HG03064 (cell line): ENCODE measurements around the gene NANP.
"Not testable (repeated sequence)": the region's sequence is repeated elsewhere in the genome, so short reads cannot be mapped to it uniquely, and the experiment has no call there.

Experiments
- ATAC-seq: cut with Tn5 transposase; IDR thresholded peaks from one replicate; pipeline ENCODE4 v1.9.1; 2021; ENCODE audit warnings: low read depth; ENCODE audit not compliant: unreplicated experiment

The NANP gene

DNA sequence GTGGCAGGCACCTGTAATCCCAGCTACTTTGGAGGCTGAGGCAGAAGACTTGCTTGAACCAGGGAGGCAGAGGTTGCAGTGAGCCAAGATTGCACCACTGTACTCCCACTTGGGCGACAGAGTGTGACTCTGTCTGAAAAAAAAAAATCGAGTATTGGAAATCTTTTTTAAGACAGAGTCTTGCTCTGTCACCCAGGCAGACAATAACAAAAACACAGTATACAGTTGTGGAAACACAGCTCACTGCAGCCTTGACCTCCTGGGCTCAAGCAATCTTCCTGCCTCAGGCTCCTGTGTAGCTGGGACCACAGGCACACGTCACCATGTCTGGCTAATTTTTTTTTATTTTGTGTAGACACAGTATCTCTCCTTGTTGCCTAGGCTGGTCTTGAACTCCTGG, 15.0 kb downstream of the NANP start:
- no peak for ATAC-seq

GRCh38 chr20:25606094-25606695, 17.6 kb downstream of the NANP start:
- no peak for ATAC-seq

DNA sequence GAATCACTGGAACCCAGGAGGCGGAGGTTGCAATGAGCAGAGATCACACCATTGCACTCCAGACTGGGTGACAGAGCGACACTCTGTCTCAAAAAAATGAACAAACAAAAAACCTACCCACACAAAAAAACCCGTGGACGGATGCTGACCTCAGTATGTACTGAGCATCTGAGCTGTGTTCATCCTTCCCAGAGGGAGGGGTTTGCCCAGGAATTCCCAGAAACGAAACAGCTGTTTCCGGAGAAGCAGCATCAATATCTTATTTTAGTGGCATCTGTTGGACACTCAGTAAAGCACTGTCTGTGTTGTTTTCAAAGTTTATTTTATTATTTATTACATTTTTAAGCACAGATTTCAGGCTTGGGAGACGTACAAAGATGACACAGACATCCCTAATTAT, 18.7 kb downstream of the NANP start:
- no peak for ATAC-seq

GRCh38 chr20:25604611-25605010, 19.2 kb downstream of the NANP start:
- no peak for ATAC-seq

- not testable (repeated sequence) for ATAC-seq
Observed at GRCh38 chr20:25602914-25603309, 20.9 kb downstream of the NANP start.

GRCh38 chr20:25602191-25602913, 21.5 kb downstream of the NANP start:
- not testable (repeated sequence) for ATAC-seq

DNA sequence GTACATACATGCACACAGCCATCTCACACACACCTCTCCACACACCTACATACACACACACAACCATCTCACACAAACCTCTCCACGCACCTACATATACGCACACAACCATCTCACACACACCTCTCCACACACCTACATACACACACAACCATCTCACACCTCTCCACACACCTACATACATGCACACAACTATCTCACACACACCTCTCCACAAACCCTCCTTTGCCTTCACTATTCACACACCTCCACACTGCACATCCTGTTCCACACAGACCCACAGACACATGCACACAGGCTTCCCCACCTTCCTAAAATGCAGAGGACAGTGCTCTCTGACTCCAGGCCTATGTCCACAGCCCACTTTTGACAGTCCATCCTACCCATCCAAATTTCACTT, 22.2 kb downstream of the NANP start:
- no peak for ATAC-seq

DNA sequence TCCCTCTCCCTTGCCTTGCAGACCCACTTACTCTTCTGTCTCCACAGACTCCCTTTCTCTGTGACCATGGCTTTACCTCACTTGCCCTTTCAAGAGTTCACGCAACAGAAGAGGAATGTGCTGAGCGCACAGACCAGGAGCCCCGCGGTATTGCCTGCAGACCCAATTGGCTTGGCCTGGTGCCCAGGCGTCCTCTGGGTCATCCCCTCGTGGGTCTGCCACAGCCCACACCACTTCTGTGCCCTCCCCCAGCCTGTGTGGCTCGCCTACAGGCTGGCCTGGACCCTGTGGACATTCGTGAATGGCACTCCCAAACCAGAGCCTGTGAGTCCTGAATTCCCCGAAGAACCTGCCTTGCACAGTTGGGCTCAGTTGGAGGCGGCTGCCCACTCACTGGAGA, 23.2 kb downstream of the NANP start:
- no peak for ATAC-seq

DNA sequence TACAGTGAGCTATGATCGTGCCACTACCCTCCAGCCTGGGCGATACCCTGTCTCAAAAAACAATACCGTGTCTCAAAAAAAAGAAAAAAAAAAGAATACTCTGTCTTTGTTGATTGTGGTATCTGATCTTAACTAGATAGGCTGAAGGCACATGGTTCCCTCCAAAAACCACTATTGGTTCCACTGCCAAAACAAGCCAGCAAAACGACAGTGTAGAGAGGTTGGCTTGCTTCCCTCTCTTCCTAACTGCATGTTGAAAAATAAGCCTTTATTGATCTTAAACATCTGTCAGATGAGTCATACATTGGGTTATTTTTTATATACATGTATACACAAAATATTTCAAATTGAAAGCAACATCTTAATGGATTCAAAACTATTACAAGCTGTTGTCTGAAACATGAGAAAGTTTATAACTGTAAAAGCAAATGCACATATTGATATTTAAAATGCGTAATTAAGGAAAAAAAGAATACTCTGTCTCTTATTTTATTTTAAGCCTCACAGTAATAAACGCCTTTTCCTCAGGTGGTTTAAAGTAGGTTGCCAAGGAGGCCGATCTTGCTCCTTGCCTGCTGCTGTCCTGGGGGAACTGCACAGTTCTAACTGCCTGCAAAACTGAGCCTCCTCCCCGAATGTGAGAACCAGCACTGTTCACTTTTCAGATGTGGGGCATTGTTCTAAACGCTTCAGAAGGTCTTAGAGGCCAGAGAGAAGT, 31.5 kb downstream of the NANP start:
- no peak for ATAC-seq

DNA sequence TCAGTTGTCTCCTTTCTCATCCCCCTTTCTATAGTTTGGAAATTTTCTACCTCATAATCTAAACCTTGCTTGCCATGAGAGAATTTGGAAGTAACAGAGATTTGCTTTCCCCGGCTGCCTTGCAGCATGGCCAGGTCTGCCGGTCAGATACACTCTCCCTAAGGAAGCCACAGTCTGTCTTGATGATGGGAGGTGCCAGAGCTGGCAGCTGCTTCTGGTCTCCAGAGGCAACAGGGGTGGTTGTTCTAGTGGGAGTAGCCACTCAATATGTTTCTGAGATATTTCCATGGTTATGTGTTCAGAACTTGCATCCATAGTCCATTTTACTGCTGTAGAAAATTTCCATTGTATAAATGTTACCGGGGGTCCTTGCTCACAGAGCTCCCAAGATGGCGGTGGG, 33.0 kb downstream of the NANP start:
- ATAC-seq, result not testable (repeated sequence)

GRCh38 chr20:25588491-25588890, 35.3 kb downstream of the NANP start:
- ATAC-seq, result no peak

- ATAC-seq, result no peak
Observed at GRCh38 chr20:25587536-25587935, 36.3 kb downstream of the NANP start.

- ATAC-seq, result no peak
Observed at GRCh38 chr20:25586877-25587276, 36.9 kb downstream of the NANP start.

- ATAC-seq, result no peak
Observed at GRCh38 chr20:25584905-25585704, 38.7 kb downstream of the NANP start, which contains the start of gene NINL. NINL (minus strand) TSS chr20:25585531; CDS start chr20:25526587, 58,944 bp downstream.

- not testable (repeated sequence) for ATAC-seq
Observed at GRCh38 chr20:25583607-25584006, 40.2 kb downstream of the NANP start.

DNA sequence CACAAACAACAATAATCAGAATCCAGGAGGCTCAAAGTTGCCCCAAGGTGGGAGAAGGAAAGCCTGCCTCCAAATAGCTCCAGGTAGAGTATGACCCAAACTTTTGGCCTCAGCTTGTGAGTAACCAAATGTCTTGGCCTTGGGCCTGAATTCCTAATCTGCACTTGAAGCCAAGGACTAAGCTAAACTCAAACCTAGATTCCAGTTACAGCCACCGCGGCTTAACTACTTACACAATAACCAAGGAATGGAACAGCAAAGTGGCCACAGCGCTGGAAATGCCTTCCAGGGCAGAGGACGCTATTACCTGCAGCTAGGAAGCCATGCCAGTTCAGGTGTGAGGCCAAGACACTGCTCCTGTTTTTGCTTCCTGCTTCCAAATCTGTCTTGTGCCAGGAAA, 43.1 kb downstream of the NANP start:
- no peak for ATAC-seq

GRCh38 chr20:25579081-25579770, 44.6 kb downstream of the NANP start:
- no peak for ATAC-seq

DNA sequence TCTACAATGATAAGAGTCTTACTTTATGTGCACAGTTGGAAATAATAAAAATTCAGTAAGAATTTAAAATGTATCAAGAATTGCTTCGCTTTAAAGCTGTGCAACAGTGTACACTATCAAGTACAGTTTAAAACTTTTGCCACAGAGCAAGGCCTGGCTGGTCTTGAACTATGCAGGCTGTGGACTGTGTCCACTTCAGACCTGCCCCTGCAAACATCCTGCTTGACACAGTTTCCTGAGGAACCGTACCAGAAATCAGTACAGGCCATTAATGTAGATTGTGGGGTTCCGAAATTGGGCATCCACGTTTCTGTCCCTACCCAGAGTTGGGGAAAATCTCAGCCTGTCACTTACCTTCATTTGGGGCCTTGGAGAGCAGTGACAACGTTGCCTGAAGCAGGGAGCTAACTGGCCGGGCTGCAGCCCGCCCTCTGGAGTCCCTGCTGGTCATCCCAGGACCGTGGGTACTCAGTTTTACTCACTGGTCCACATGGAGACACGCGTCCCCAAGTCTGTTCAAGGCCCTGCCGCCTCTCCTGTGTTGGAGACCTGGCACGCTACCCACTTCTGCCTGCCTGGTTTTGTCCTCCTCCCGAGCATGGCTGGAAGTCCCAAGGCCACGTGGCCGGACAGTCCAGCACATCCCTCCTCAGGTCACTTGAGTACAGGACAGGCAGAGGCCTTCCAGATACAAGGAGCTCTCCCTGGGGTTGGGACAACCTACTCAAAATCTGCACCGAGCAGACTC, 46.9 kb downstream of the NANP start:
- ATAC-seq, result no peak

DNA sequence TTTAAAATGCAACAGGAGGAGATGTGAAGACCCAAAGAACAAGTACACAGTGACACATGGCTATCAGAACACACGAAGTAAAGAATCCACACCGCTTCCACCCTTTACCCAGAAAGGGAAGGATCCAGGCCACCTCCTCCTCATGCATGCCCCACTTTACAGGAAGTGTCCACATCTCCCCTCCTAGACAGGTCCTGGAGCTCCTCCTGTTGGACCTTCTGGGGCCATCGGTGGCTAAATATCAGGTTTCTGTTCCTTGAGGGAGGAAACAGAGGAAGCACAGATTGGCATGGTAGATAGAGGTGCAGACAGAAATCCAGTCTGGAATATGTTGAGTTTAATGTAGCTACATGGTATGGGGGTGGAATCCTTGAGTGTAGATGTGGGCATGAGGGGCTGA, 49.4 kb downstream of the NANP start:
- ATAC-seq, result no peak
